Measurements from ENCODE around the gene RTL5.
"Not testable (repeated sequence)": the region's sequence is repeated elsewhere in the genome, so short reads cannot be mapped to it uniquely, and the experiment has no call there.

DNA sequence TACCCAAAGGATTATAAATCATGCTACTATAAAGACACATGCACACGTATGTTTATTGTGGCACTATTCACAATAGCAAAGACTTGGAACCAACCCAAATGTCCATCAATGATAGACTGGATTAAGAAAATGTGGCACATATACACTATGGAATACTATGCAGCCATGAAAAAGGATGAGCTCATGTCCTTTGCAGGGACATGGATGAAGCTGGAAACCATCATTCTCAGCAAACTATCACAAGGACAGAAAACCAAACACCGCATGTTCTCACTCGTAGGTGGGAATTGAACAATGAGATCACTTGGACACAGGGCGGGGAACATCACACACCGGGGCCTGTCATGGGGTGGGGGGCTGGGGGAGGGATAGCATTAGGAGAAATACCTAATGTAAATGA is 44.6 kb upstream of the RTL5 start:
- TF ChIP-seq, protein P1, sequence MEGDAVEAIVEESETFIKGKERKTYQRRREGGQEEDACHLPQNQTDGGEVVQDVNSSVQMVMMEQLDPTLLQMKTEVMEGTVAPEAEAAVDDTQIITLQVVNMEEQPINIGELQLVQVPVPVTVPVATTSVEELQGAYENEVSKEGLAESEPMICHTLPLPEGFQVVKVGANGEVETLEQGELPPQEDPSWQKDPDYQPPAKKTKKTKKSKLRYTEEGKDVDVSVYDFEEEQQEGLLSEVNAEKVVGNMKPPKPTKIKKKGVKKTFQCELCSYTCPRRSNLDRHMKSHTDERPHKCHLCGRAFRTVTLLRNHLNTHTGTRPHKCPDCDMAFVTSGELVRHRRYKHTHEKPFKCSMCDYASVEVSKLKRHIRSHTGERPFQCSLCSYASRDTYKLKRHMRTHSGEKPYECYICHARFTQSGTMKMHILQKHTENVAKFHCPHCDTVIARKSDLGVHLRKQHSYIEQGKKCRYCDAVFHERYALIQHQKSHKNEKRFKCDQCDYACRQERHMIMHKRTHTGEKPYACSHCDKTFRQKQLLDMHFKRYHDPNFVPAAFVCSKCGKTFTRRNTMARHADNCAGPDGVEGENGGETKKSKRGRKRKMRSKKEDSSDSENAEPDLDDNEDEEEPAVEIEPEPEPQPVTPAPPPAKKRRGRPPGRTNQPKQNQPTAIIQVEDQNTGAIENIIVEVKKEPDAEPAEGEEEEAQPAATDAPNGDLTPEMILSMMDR (IDR thresholded peaks at IDR 0.05), result not testable (repeated sequence)
- TF ChIP-seq POLR2A, EP300, POLR2AphosphoS5 (IDR thresholded peaks at IDR 0.05): not testable (repeated sequence)

Data from gastroesophageal sphincter (tissue), 3 donors.